OCI-LY3 (cell line): ENCODE results near the gene KDM5B.
"Not testable (repeated sequence)": the region's sequence is repeated elsewhere in the genome, so short reads cannot be mapped to it uniquely, and the experiment has no call there.

Source experiments
- H2AFZ ChIP-seq: fragments of 200-600, 300-600 bp; shearing (Covaris generic); 2 replicates; pipeline ENCODE4 v1.6.0; 2014; ENCODE audit warnings: antibody characterized with exemption, low read depth, low read length
- H3K27ac ChIP-seq: fragments of 200-600, 300-600 bp; sonication (generic); 2 replicates; pipeline ENCODE4 v1.5.1; 2014; ENCODE audit warnings: mild to moderate bottlenecking, low read length, moderate library complexity, mixed read lengths
- H3K27me3 ChIP-seq: fragments of 200-600, 300-600 bp; sonication (generic); 2 replicates; pipeline ENCODE4 v1.6.1; 2014; ENCODE audit warnings: low read depth, low read length, mixed read lengths
- H3K36me3 ChIP-seq: fragments of 200-600, 300-600 bp; sonication (generic); replicated peaks from 2 replicates; pipeline ENCODE3; 2014; ENCODE audit warnings: low read depth, low read length, mixed read lengths
- H3K4me1 ChIP-seq: fragments of 300-600, 200-600 bp; sonication (generic); 2 replicates; pipeline ENCODE4 v1.6.1; 2014; ENCODE audit warnings: low read length, mixed read lengths
- H3K4me2 ChIP-seq: fragments of 200-600, 300-600 bp; sonication (generic); 2 replicates; pipeline ENCODE4 v1.6.1; 2014; ENCODE audit warnings: low read length, mixed read lengths
- H3K4me3 ChIP-seq: fragments of 300-600, 200-600 bp; sonication (generic); 2 replicates; pipeline ENCODE4 v1.5.1; 2014; ENCODE audit warnings: antibody characterized with exemption, mild to moderate bottlenecking, low read length, moderate library complexity
- H3K79me2 ChIP-seq: fragments of 300-600, 200-600 bp; shearing (Covaris generic); 2 replicates; pipeline ENCODE4 v1.6.1; 2014; ENCODE audit warnings: mild to moderate bottlenecking, low read length, mixed read lengths
- H3K9ac ChIP-seq: fragments of 300-600, 200-600 bp; shearing (Covaris generic); 2 replicates; pipeline ENCODE4 v1.6.0; 2014; ENCODE audit warnings: mild to moderate bottlenecking, low read length, moderate library complexity
- H3K9me3 ChIP-seq: fragments of 200-600, 300-600 bp; shearing (Covaris generic); 2 replicates; pipeline ENCODE4 v1.6.1; 2014; ENCODE audit warnings: low read length, mixed read lengths; ENCODE audit not compliant: insufficient read depth
- H4K20me1 ChIP-seq: fragments of 200-600, 300-600 bp; sonication (generic); 2 replicates; pipeline ENCODE4 v1.6.1; 2016; ENCODE audit warnings: low read length, mixed read lengths; ENCODE audit not compliant: insufficient read depth
- CTCF ChIP-seq: fragments of 200-600, 300-600 bp; sonication (generic); IDR thresholded peaks from 2 replicates; pipeline ENCODE4 v1.5.1; 2014; ENCODE audit warnings: antibody characterized with exemption, low read length, low read depth
- EZH2phosphoT487 ChIP-seq: fragments of 200-600 bp; shearing (Covaris generic); IDR thresholded peaks from 2 replicates; pipeline ENCODE4 v1.6.1; 2018; ENCODE audit warnings: antibody characterized with exemption, mixed run types, low read depth

Gene KDM5B

GRCh38 chr1:202728951-202729350 lies 79.3 kb downstream of the KDM5B start:
- TF ChIP-seq CTCF, result no peak
- Histone ChIP-seq H3K9me3 (no peaks in the 10 kb centered on the region), H3K79me2 (no peaks in the 10 kb centered on the region), H3K9ac (no peak overlapping the region), H3K4me3 (no peak overlapping the region), H3K4me1 (no peaks in the 10 kb centered on the region), H3K27ac (no peak overlapping the region), H3K27me3 (no peaks in the 10 kb centered on the region), H2AFZ (no peak overlapping the region), H3K36me3 (peaks cover 68% of the 10 kb centered on the region), H3K4me2 (no peak overlapping the region), H4K20me1 (0 out of 2 replicates have a peak, but pooled peaks cover 3% of the 10 kb centered on the region)

- H3K79me2 ChIP-seq, result no peaks in the 10 kb centered on the region
- no peaks in the 10 kb centered on the region for H3K9me3 ChIP-seq
- no peak overlapping the region for H3K4me2 ChIP-seq
- H3K27me3 ChIP-seq, result no peaks in the 10 kb centered on the region
- no peak overlapping the region for H2AFZ ChIP-seq
- H3K4me3 ChIP-seq, result no peak overlapping the region
- 0 out of 2 replicates have a peak, but pooled peaks cover 3% of the 10 kb centered on the region for H4K20me1 ChIP-seq
- TF ChIP-seq CTCF (no peak), EZH2phosphoT487 (no peak)
- no peak overlapping the region for H3K9ac ChIP-seq
- H3K4me1 ChIP-seq, result no peaks in the 10 kb centered on the region
- peaks cover 41% of the 10 kb centered on the region for H3K36me3 ChIP-seq
- no peak overlapping the region for H3K27ac ChIP-seq
These were observed 82.7 kb downstream of the KDM5B start for GRCh38 chr1:202725526-202725925.

GRCh38 chr1:202723708-202724107 lies 84.5 kb downstream of the KDM5B start:
- no peak overlapping the region for H3K4me2 ChIP-seq
- no peak overlapping the region for H3K27ac ChIP-seq
- H3K27me3 ChIP-seq, result 0 out of 2 replicates have a peak, but pooled peaks cover 3% of the 10 kb centered on the region
- H4K20me1 ChIP-seq, result 0 out of 2 replicates have a peak, but pooled peaks cover 3% of the 10 kb centered on the region
- no peaks in the 10 kb centered on the region for H3K79me2 ChIP-seq
- no peak overlapping the region for H3K4me3 ChIP-seq
- H3K4me1 ChIP-seq, result no peaks in the 10 kb centered on the region
- no peak for TF ChIP-seq EZH2phosphoT487
- TF ChIP-seq CTCF, result no peak
- peaks cover 24% of the 10 kb centered on the region for H3K36me3 ChIP-seq
- no peaks in the 10 kb centered on the region for H3K9me3 ChIP-seq
- H2AFZ ChIP-seq, result no peak overlapping the region
- no peak overlapping the region for H3K9ac ChIP-seq

- not testable (repeated sequence) for H3K27ac ChIP-seq, H3K27me3 ChIP-seq
These were observed 85.2 kb downstream of the KDM5B start for GRCh38 chr1:202723046-202723445.

GRCh38 chr1:202716654-202717053 lies 91.6 kb downstream of the KDM5B start:
- no peaks in the 10 kb centered on the region for H3K9me3 ChIP-seq
- H3K4me3 ChIP-seq, result no peak overlapping the region
- no peaks in the 10 kb centered on the region for H3K36me3 ChIP-seq
- no peaks in the 10 kb centered on the region for H3K79me2 ChIP-seq
- no peak overlapping the region for H3K27ac ChIP-seq
- H4K20me1 ChIP-seq, result no peaks in the 10 kb centered on the region
- peaks cover 43% of the 10 kb centered on the region for H3K27me3 ChIP-seq
- TF ChIP-seq EZH2phosphoT487 (no peak), CTCF (no peak)
- no peak overlapping the region for H2AFZ ChIP-seq
- no peak overlapping the region for H3K4me2 ChIP-seq
- H3K9ac ChIP-seq, result no peak overlapping the region
- no peaks in the 10 kb centered on the region for H3K4me1 ChIP-seq

More at GRCh38 chr1:202723046-202723445, 85.2 kb downstream of the KDM5B start:
- not testable (repeated sequence) for H3K79me2 ChIP-seq, H2AFZ ChIP-seq, H4K20me1 ChIP-seq, H3K4me2 ChIP-seq, H3K4me1 ChIP-seq, H3K9ac ChIP-seq, H3K4me3 ChIP-seq, H3K9me3 ChIP-seq
- H3K36me3 ChIP-seq, result peaks cover 19% of the 10 kb centered on the region

- not testable (repeated sequence) for H3K9ac ChIP-seq, H3K4me1 ChIP-seq
- H3K27me3 ChIP-seq, result peaks cover 47% of the 10 kb centered on the region
These were observed 94.0 kb downstream of the KDM5B start for GRCh38 chr1:202714202-202714601.

More at GRCh38 chr1:202714202-202714601, 94.0 kb downstream of the KDM5B start:
- H2AFZ ChIP-seq, H3K36me3 ChIP-seq, H3K27ac ChIP-seq, H3K9me3 ChIP-seq, H4K20me1 ChIP-seq, H3K4me3 ChIP-seq, H3K79me2 ChIP-seq, H3K4me2 ChIP-seq: not testable (repeated sequence)
